Right cardiac atrium (tissue), 5 donors: Measurements from ENCODE around the gene NOTCH4. TPM values are rescaled to one million over a fixed set of nuclear protein-coding genes. Genes with fewer than 3 reads are reported as not detected.
"Not testable (repeated sequence)": the region's sequence is repeated elsewhere in the genome, so short reads cannot be mapped to it uniquely, and the experiment has no call there.

Experiments used
- ATAC-seq, 2 donors: fragments of 200-7000 bp; cut with Tn5 transposase; one replicate each; pipeline versions ENCODE4 v1.8.0 to v1.9.1; 2020; ENCODE audit warnings: moderate library complexity in 2 of 2, mild to moderate bottlenecking in 1 of 2
- DNase-seq, 3 donors: peaks; one replicate each; pipeline ENCODE4 v3.0.0-alpha.2; 2020
- H3K27ac ChIP-seq: one replicate; pipeline ENCODE4 v1.5.1; 2013; ENCODE audit warnings: mild to moderate bottlenecking, low read length, control low read depth, moderate library complexity
- H3K27me3 ChIP-seq: one replicate; pipeline ENCODE4 v1.6.1; 2013; ENCODE audit not compliant: control insufficient read depth, insufficient read depth
- H3K4me1 ChIP-seq: one replicate; pipeline ENCODE4 v1.6.1; 2013; ENCODE audit warnings: low read length; ENCODE audit not compliant: control insufficient read depth, insufficient read depth
- H3K4me3 ChIP-seq: one replicate; pipeline ENCODE4 v1.5.1; 2013; ENCODE audit warnings: low read length, control low read depth
- H3K9me3 ChIP-seq: one replicate; pipeline ENCODE4 v1.6.1; 2013; ENCODE audit warnings: low read length; ENCODE audit not compliant: control insufficient read depth
- WGBS: extraction: QIAGEN DNeasy Blood & Tissue Kit; methylation state at CpG from one replicate; pipeline ENCODE4 v1.1.7; 2013; 5-methylcytosine and 5-hydroxymethylcytosine counted together
- intact Hi-C, 4 donors: fragments of 100-400 bp; cut with DNase I; formaldehyde crosslinking; loops; one replicate each; pipeline versions ENCODE4 v1.11.0 to v1.14.0; 2022 to 2023
- long read RNA-seq, 4 donors: library from polyadenylated mRNA; unstranded; transcript quantifications; one replicate each; pipeline ENCODE4 v2.0.0, GENCODE V29; 2020 to 2021
- polyA plus RNA-seq: library from polyadenylated mRNA; stranded (reverse); fragments of 200-250 nt; gene quantifications from one replicate; pipeline ENCODE4 v1.2.3, GENCODE V29; 2013
- total RNA-seq, 4 donors: library from RNA; stranded (reverse); fragmentation: NEBNext Ultra II Directional; extraction: Animal tissue kit (Norgen Biotek cat#: 25700); gene quantifications; one replicate each; pipeline ENCODE4 v1.2.1, GENCODE V29; 2021
- donor health status: healthy with polysubstance abuse.
- donor health status: DM: no; HTN: yes; CAD: no.
- donor health status: DM: no; HTN: no; CAD: no.
- donor health status: DM: no; HTN: yes; CAD: no; lungs with severe emphysema.
- donor health status: DM: yes; HTN: yes; CAD: no.

Gene NOTCH4
- total RNA-seq (10 to 100 TPM; 14.4 to 27.6 (median 22.1) TPM), polyA plus RNA-seq (33.5 TPM)
- long read RNA-seq, donor 1, transcript NOTCH4-203 (11 exons, 3,075 nt): major isoform, 5 of 55 reads
- long read RNA-seq, donor 1, partial matches to known transcripts: 29 of 55 reads
- long read RNA-seq, donor 1, other reads (novel, unspliced or antisense): 19 of 55 reads
- long read RNA-seq, donor 2, partial matches to known transcripts: 6 of 13 reads
- long read RNA-seq, donor 2, other reads (novel, unspliced or antisense): 7 of 13 reads
- long read RNA-seq, donor 3, transcript NOTCH4-203 (11 exons, 3,075 nt): major isoform, 5 of 53 reads
- long read RNA-seq, donor 3, partial matches to known transcripts: 27 of 53 reads
- long read RNA-seq, donor 3, other reads (novel, unspliced or antisense): 19 of 53 reads
- long read RNA-seq, donor 4, partial matches to known transcripts: 9 of 16 reads
- long read RNA-seq, donor 4, other reads (novel, unspliced or antisense): 6 of 16 reads

- peak within 1 kb of the TSS; percentile 22 for H3K4me3 ChIP-seq
- peak in 2 of 3 donors; percentile 40 to 67 for DNase-seq
- ATAC-seq: peak; percentile 67 to 84
- H3K27me3 ChIP-seq: no peaks in the 10 kb centered on the region
- no peaks in the 10 kb centered on the region for H3K9me3 ChIP-seq
- no peaks in the 10 kb centered on the region for H3K4me1 ChIP-seq
- intact Hi-C loops: no loop called here
- WGBS: 41% methylated on average over 20 of the region's 20 CpGs
- peak within 1 kb of the TSS; percentile 76 for H3K27ac ChIP-seq
These were observed at the start of gene NOTCH4 for GRCh38 chr6:32223258-32224235. Gene NOTCH4 (minus strand): TSS chr6:32224067. CDS start chr6:32223928, 139 bp downstream.

- ATAC-seq: no peak
- DNase-seq: no peak
- 85% methylated on average over 1 of the region's 1 CpG for WGBS
- intact Hi-C loops: no loop called here
- Histone ChIP-seq H3K4me3 (no peak overlapping the region), H3K9me3 (no peaks in the 10 kb centered on the region), H3K27me3 (no peaks in the 10 kb centered on the region), H3K27ac (no peak overlapping the region), H3K4me1 (no peaks in the 10 kb centered on the region)
These were observed 47.6 kb upstream of the NOTCH4 start for GRCh38 chr6:32271429-32271828.

GRCh38 chr6:32268459-32268858 is 44.6 kb upstream of the NOTCH4 start:
- H3K27ac ChIP-seq, H3K4me3 ChIP-seq, ATAC-seq, DNase-seq, H3K4me1 ChIP-seq, H3K9me3 ChIP-seq, H3K27me3 ChIP-seq, intact Hi-C loops: not testable (repeated sequence)
- 88% methylated on average over 3 of the region's 3 CpGs for WGBS

GRCh38 chr6:32267035-32267434 is 43.2 kb upstream of the NOTCH4 start:
- intact Hi-C loops: no loop called here
- H3K27ac ChIP-seq: no peak overlapping the region
- no peaks in the 10 kb centered on the region for H3K9me3 ChIP-seq
- no peaks in the 10 kb centered on the region for H3K27me3 ChIP-seq
- no peaks in the 10 kb centered on the region for H3K4me1 ChIP-seq
- no peak for DNase-seq
- no peak overlapping the region for H3K4me3 ChIP-seq
- no peak for ATAC-seq

GRCh38 chr6:32257262-32257661 is 33.4 kb upstream of the NOTCH4 start:
- DNase-seq, H3K4me3 ChIP-seq, intact Hi-C loops, H3K4me1 ChIP-seq, H3K27me3 ChIP-seq, H3K27ac ChIP-seq, ATAC-seq, H3K9me3 ChIP-seq: not testable (repeated sequence)
- WGBS: 97% methylated on average over 4 of the region's 4 CpGs

GRCh38 chr6:32255199-32256153 is 31.6 kb upstream of the NOTCH4 start:
- peak; percentile 75 to 88 (median 87) for DNase-seq
- 8% methylated on average over 30 of the region's 30 CpGs for WGBS
- H3K9me3 ChIP-seq: no peaks in the 10 kb centered on the region
- H3K4me3 ChIP-seq: peak overlapping the region; percentile 47
- intact Hi-C loops: no loop called here
- ATAC-seq: peak; percentile 98 to 99
- H3K27me3 ChIP-seq: no peaks in the 10 kb centered on the region
- peak overlapping the region; percentile 91 for H3K27ac ChIP-seq
- H3K4me1 ChIP-seq: no peaks in the 10 kb centered on the region

GRCh38 chr6:32254761-32255198 is 30.9 kb upstream of the NOTCH4 start:
- WGBS: 21% methylated on average over 12 of the region's 12 CpGs
- DNase-seq: peak in 1 of 3 donors; percentile 61
- Histone ChIP-seq H3K4me3 (peak overlapping the region; percentile 47), H3K4me1 (no peaks in the 10 kb centered on the region), H3K27ac (peak overlapping the region; percentile 45), H3K27me3 (no peaks in the 10 kb centered on the region), H3K9me3 (no peaks in the 10 kb centered on the region)
- intact Hi-C loops: no loop called here
- ATAC-seq: peak; percentile 60 to 73

GRCh38 chr6:32252331-32253009 is 28.6 kb upstream of the NOTCH4 start:
- Histone ChIP-seq H3K4me3 (no peak overlapping the region), H3K27ac (no peak overlapping the region), H3K27me3 (no peaks in the 10 kb centered on the region), H3K4me1 (no peaks in the 10 kb centered on the region), H3K9me3 (no peaks in the 10 kb centered on the region)
- no peak for DNase-seq
- WGBS: 48% methylated on average over 2 of the region's 2 CpGs
- no peak for ATAC-seq
- intact Hi-C loops: no loop called here

GRCh38 chr6:32249262-32249661 is 25.4 kb upstream of the NOTCH4 start:
- no peak overlapping the region for H3K4me3 ChIP-seq
- no peaks in the 10 kb centered on the region for H3K27me3 ChIP-seq
- no peak for ATAC-seq
- 82% methylated on average over 2 of the region's 2 CpGs for WGBS
- H3K27ac ChIP-seq: no peak overlapping the region
- H3K4me1 ChIP-seq: no peaks in the 10 kb centered on the region
- intact Hi-C loops: loop anchor here in 1 of 4 donors (5.0 kb wide), 2 partner anchors 143 to 163 kb away; no protein-coding TSS in a partner anchor
- no peak for DNase-seq
- H3K9me3 ChIP-seq: no peaks in the 10 kb centered on the region
